HG03457 (cell line): ENCODE data around the gene E4F1.

Experiments
- ATAC-seq: cut with Tn5 transposase; IDR thresholded peaks from one replicate; pipeline ENCODE4 v1.9.1; 2021; ENCODE audit warnings: moderate number of reproducible peaks; ENCODE audit not compliant: unreplicated experiment

The E4F1 gene

DNA sequence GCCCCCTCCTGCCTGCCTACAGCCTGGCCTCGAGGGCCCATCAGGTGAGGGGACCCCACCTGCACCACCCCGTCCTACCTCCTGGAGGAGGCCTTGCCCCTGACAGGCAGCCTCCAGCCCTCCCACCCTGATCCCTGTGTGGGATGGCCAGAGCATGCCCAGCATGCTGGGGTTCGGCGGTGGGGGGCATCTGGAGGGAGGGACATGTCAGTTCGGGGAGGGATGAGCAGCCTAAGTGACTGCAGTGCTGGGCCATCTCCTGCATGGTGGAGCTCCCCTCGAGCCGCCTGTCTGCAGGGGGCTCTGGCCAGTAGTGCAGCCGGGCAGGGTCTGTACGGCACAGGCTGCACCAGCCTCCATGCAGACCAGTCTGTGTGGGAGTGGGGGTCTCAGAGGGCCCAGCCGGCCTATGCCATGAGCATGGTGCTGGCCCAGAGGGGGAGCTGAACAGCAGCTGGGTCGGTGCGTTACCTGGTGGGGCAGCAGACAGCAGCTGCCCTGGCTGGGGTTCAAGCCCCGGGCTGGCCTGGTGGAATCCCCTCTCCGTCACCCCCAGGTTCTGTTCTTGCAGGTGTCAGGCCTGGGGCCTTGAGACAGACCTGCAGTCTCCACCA lies 48.6 kb downstream of the E4F1 start:
- ATAC-seq: no peak

GRCh38 chr16:2273484-2273883 lies 50.1 kb downstream of the E4F1 start:
- no peak for ATAC-seq

DNA sequence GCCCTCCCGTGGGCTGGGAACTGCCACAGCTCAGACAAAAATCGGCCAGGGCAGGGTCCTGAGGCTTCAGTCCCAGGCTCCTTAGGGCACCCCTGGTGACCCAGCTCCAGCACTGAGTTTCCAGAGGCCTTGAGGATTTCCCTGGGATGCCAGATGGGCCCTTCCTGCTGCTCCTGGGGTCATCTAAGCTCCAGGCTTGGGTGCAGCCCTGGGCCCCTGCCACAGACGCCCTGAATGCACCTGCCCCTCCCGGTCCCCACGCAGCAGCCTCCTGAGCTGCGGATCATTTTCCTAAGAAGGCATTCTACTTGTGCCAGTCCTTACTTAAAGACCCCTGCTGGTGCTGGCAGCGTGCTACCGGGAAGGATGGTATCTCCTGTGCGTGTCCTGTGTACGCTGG lies 50.5 kb downstream of the E4F1 start:
- no peak for ATAC-seq

- ATAC-seq: no peak
Measured at GRCh38 chr16:2275476-2276367, 52.3 kb downstream of the E4F1 start.

DNA sequence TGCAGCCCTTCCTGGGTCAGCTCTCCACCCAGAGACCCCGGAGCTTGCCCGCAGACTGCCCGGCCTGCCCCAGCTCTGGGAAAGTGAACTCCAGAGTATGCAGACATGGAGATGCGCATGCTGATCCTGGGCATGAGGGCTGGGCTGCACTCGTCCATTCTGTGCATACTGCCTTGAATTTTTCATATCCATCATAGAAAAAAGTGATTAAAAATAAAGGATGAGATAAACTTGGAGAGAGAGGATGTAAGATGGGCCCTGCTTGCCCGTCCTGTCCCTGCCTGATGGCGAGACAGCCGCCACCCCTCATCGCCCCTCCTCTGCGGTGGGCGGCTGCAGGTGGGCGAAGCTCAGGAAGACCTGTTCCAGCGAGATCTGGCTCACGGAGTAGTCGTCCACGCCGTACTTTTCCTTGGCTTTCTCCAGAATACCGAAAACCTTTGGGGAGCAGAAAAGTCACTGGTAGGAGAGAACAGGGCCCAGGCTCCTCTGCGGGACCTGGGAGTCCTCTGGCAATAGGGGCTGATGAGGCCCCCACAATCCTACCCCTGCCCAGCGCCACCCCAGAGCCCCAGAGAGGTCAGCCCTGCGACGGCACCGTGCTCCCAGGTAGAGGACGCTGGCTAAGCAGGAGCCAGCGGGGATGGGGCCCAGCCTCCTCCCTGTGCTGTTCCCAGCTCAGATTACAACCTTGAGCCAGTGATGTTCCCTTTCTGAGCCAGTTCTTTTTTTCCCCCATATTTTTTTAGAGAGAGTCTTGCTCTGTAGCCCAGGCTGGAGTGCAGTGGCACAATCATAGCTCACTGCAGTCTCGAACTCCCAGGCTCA lies 53.2 kb downstream of the E4F1 start:
- no peak for ATAC-seq

- no peak for ATAC-seq
Measured at GRCh38 chr16:2277466-2278271, 54.3 kb downstream of the E4F1 start.

DNA sequence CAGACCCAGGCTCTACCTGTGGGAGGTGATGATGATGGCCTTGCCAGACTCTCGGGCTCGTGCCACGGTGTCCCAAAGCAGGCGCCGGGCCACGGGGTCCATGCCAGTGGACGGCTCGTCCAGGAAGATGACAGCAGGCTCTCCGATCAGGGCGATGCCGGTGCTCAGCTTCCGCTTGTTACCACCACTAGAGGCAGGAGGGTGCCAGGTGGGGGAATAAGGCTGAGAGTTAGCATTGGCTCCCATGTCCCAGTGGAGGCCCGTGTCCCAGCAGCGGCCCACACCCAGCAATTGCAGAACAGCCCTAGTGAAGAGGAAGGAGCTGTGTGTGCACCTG lies 54.8 kb downstream of the E4F1 start:
- ATAC-seq: no peak

DNA sequence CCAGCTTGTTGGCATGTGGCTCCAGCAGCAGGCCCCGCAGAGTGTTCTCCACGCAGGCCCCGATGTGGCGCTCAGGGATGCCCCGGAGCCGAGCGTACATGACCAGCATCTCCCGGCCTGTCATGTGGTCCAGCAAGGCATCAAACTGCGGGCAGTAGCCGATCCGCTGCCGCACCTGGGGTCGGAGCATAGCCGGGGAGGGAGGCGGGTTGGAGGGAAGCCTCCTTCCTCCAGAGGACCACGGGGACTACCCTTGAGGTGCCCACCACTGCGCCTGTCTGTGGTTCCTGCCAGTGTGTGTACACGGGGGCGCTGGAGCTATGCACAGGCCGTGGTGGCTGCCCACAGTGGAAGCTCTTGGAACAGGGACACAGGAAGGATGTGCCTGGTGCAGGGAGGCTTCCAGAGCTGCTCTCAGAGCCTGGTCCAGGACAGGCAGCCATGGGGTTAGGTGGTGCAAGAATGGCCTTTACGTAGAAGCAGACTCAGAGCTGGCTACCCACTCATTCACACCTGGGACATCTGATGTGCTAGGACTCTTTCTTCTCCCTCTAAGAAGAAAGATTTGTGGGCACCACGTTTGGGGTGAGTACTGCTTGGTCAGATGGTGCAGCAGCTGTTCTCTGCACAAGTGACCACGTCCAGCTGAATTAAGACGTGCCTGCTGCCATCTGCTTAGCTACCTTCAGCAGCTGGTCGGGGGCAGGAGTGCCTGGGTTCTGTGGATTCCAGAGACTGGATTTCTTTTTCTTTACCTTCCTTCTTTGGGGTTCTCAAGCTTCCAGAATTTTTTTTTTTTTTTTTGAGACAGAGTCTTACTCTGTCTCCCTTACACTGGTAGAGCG lies 55.8 kb downstream of the E4F1 start:
- no peak for ATAC-seq

GRCh38 chr16:2280461-2280860 lies 57.1 kb downstream of the E4F1 start:
- ATAC-seq: no peak

DNA sequence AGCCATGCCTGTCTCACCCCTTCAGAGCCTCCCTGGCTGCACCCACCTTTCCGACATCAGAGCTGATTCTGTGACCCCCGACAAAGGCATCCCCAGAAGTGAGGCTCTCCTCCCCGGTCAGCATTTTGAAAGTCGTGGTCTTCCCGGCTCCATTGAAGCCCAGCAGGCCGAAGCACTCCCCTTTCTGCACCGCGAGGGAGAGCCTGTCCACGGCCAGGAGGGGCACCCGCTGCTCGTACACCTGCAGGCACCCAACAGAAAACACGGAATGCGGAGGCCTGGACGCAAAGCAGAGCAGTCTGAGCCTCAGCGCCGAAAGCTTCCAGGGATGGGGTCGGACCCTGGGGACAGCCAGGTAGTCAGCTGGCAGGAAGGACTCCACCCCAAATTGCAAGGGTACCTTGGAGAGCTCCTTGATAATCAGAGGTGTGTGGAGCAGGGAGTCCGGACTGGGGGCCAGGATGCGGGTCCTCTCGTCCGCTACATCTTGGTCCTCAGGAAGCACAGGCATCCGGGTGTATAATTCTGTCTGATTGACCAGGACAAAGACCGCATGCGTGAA lies 57.7 kb downstream of the E4F1 start:
- no peak for ATAC-seq

GRCh38 chr16:2282262-2282661 lies 58.9 kb downstream of the E4F1 start:
- no peak for ATAC-seq

DNA sequence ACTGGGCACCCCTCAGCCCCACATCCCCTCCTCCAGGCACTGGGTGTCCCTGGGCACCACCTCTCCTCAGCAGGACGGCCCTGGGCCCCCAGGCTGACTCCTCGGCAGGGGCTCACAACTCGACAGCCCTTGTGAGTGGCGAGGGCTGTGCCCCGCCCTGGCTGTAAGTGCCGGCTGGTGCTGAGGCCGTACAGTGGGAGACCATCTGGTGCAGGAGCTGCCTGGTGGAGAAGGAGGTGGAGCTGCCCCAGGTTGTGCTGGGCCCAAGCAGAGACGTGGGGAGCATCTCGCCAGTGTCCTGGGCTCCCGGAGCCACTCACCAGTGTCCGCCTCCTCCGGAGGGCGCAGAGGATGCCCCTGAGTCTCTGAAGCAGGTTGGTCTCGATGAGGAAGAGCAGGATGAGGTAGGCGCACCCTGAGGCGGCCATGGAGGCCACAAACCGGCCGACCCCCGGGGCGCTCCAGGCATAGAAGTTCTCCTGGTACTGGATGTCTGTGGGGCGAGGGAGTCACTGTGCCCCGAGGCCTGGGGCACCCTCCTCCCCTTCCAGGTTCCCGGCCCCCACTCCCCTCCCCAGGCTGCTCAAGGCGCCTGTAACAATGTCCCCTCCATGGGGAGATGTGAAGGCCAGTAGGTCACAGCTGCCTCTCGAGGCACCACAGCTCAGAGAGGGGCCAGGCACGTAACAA lies 59.6 kb downstream of the E4F1 start:
- no peak for ATAC-seq

- ATAC-seq: no peak
Measured at GRCh38 chr16:2284001-2284770, 60.8 kb downstream of the E4F1 start.

DNA sequence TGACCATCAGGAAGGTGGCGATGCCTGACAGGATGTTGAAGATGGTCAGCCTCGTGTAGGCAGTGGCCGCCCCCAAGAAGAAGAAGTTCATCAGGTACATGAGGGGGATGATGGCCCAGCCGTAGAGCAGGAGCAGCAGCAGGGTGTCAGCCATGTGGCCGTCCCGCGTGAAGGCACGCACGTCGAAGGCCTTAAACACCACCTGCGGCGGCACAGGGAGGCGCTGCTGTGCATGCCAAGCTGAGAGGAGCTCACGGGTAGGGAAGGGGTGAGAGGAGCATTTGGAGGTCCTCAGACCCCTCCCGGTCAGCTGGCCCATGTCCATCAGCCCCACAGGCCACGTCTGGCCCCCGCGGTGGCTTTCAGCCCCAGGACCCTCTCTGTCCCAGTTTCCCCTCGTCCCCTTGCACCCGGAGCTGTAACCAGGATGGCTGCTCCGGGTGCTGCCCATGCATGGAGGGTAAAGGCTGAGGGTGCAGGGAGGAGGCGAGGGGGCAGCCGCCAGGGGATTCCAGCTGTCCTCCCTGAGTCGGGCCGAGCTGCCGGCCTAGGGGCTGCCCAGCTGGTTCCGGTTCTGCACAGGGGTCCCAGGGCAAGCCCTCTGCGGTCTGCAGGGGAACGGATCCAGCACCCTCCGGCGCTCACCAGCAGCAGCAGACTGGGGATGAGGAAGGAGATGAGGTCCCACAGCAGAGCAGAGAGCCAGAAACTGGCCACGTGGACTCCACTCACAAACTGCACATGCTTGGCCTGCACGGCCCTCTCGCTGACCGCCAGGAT lies 61.6 kb downstream of the E4F1 start:
- ATAC-seq: no peak
